ENCODE measurements around the gene CD274. TPM values are rescaled to one million over a fixed set of nuclear protein-coding genes. Genes with fewer than 3 reads are reported as not detected.

CD274 gene
- 1 to 10 TPM; 2.2 to 7.3 TPM for total RNA-seq

- Histone ChIP-seq H3K36me3 (no peaks in the 10 kb centered on the region), H3K4me1 (ENCODE audit: control insufficient read depth in 1 of 2, low read depth in 2 of 2) (peaks cover 22 to 51% of the 10 kb centered on the region in 2 donors), H3K27ac (peak within 1 kb of the TSS; percentile 66 to 75)
Measured at GRCh38 chr9:5450359-5451091, at the start of gene CD274. TSS of gene CD274 (plus strand) at chr9:5450542. CDS start at chr9:5456114, 5,572 bp downstream.

GRCh38 chr9:5402217-5402616 lies 48.1 kb upstream of the CD274 start:
- TF ChIP-seq, protein P1, sequence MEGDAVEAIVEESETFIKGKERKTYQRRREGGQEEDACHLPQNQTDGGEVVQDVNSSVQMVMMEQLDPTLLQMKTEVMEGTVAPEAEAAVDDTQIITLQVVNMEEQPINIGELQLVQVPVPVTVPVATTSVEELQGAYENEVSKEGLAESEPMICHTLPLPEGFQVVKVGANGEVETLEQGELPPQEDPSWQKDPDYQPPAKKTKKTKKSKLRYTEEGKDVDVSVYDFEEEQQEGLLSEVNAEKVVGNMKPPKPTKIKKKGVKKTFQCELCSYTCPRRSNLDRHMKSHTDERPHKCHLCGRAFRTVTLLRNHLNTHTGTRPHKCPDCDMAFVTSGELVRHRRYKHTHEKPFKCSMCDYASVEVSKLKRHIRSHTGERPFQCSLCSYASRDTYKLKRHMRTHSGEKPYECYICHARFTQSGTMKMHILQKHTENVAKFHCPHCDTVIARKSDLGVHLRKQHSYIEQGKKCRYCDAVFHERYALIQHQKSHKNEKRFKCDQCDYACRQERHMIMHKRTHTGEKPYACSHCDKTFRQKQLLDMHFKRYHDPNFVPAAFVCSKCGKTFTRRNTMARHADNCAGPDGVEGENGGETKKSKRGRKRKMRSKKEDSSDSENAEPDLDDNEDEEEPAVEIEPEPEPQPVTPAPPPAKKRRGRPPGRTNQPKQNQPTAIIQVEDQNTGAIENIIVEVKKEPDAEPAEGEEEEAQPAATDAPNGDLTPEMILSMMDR (IDR thresholded peaks at IDR 0.05): no peak
- Histone ChIP-seq H3K9me3 (peaks cover 9% of the 10 kb centered on the region), H3K36me3 (no peaks in the 10 kb centered on the region), H3K27me3 (replicated peaks; ENCODE audit: insufficient read depth) (no peaks in the 10 kb centered on the region), H3K4me1 (ENCODE audit: control insufficient read depth in 1 of 2, low read depth in 2 of 2) (no peaks in the 10 kb centered on the region), H3K27ac (no peak overlapping the region), H3K4me3 (no peak overlapping the region)
- ATAC-seq (ENCODE audit: insufficient number of reproducible peaks, low FRiP score, low read depth): no peak
- DNase-seq (ENCODE audit: low spot score): no peak

More at GRCh38 chr9:5450359-5451091, at the start of gene CD274:
- TF ChIP-seq, protein P1 (IDR thresholded peaks at IDR 0.05): peak; percentile 49
- Histone ChIP-seq H3K4me3 (peak within 1 kb of the TSS; percentile 76), H3K27me3 (replicated peaks; ENCODE audit: insufficient read depth) (no peaks in the 10 kb centered on the region), H3K9me3 (no peaks in the 10 kb centered on the region)
- peak; percentile 59 for ATAC-seq (ENCODE audit: insufficient number of reproducible peaks, low FRiP score, low read depth)
- DNase-seq (ENCODE audit: low spot score): peak; percentile 54

GRCh38 chr9:5408596-5408995 lies 41.7 kb upstream of the CD274 start:
- Histone ChIP-seq H3K27me3 (replicated peaks; ENCODE audit: insufficient read depth) (no peaks in the 10 kb centered on the region), H3K4me1 (ENCODE audit: control insufficient read depth in 1 of 2, low read depth in 2 of 2) (no peaks in the 10 kb centered on the region), H3K27ac (no peak overlapping the region), H3K4me3 (no peak overlapping the region), H3K36me3 (no peaks in the 10 kb centered on the region), H3K9me3 (peaks cover 20% of the 10 kb centered on the region)
- DNase-seq (ENCODE audit: low spot score) (no peak), ATAC-seq (ENCODE audit: insufficient number of reproducible peaks, low FRiP score, low read depth) (no peak)
- TF ChIP-seq, protein P1 (IDR thresholded peaks at IDR 0.05): no peak

- no peaks in the 10 kb centered on the region for H3K27me3 ChIP-seq (replicated peaks; ENCODE audit: insufficient read depth)
- no peaks in the 10 kb centered on the region for H3K36me3 ChIP-seq
- ATAC-seq (ENCODE audit: insufficient number of reproducible peaks, low FRiP score, low read depth): no peak
- H3K9me3 ChIP-seq: no peaks in the 10 kb centered on the region
- no peak overlapping the region for H3K4me3 ChIP-seq
- no peak for DNase-seq (ENCODE audit: low spot score)
- H3K27ac ChIP-seq: no peak overlapping the region
- no peaks in the 10 kb centered on the region for H3K4me1 ChIP-seq (ENCODE audit: control insufficient read depth in 1 of 2, low read depth in 2 of 2)
- TF ChIP-seq, protein P1 (IDR thresholded peaks at IDR 0.05): no peak
Measured at GRCh38 chr9:5416953-5417352, 33.4 kb upstream of the CD274 start.

- no peaks in the 10 kb centered on the region for H3K4me1 ChIP-seq (ENCODE audit: control insufficient read depth in 1 of 2, low read depth in 2 of 2)
- H3K27ac ChIP-seq: no peak overlapping the region
- no peak overlapping the region for H3K4me3 ChIP-seq
- ATAC-seq (ENCODE audit: insufficient number of reproducible peaks, low FRiP score, low read depth) (no peak), DNase-seq (ENCODE audit: low spot score) (no peak)
- H3K36me3 ChIP-seq: no peaks in the 10 kb centered on the region
- TF ChIP-seq, protein P1 (IDR thresholded peaks at IDR 0.05): no peak
- no peaks in the 10 kb centered on the region for H3K27me3 ChIP-seq (replicated peaks; ENCODE audit: insufficient read depth)
- H3K9me3 ChIP-seq: no peaks in the 10 kb centered on the region
Measured at GRCh38 chr9:5418481-5418880, 31.9 kb upstream of the CD274 start.

All from thoracic aorta (tissue), 2 donors.